ENCODE data around the gene ZSWIM5.
"Not testable (repeated sequence)": the region's sequence is repeated elsewhere in the genome, so short reads cannot be mapped to it uniquely, and the experiment has no call there.

The ZSWIM5 gene

GRCh38 chr1:45205910-45206721 is at the start of gene ZSWIM5:
TSS of gene ZSWIM5 (minus strand) at chr1:45206605. CDS start at chr1:45206350, 255 bp downstream.
- peak; percentile 63 for DNase-seq (ENCODE audit: low spot score)

DNA sequence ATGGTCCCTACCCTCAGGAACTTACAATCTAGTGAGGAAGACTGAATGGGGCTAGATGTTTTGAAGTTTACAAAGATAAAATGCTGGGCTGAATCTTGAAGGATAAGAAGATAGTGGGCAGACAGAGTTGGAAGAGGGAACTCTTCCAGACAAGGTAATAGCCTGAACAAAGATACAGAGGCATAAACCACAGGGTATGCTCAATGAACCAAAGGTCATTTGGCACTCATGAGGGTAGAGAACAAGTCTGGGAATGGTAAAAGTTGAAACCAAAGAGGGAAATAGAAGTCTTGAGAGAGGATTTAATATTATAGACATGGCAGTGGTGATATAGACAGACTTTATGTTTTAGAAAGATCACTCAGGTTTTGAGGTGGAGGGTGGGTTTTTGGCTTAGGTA is 48.1 kb upstream of the ZSWIM5 start:
- DNase-seq (ENCODE audit: low spot score): no peak

GRCh38 chr1:45250544-45250943 is 44.1 kb upstream of the ZSWIM5 start:
- no peak for DNase-seq (ENCODE audit: low spot score)

DNA sequence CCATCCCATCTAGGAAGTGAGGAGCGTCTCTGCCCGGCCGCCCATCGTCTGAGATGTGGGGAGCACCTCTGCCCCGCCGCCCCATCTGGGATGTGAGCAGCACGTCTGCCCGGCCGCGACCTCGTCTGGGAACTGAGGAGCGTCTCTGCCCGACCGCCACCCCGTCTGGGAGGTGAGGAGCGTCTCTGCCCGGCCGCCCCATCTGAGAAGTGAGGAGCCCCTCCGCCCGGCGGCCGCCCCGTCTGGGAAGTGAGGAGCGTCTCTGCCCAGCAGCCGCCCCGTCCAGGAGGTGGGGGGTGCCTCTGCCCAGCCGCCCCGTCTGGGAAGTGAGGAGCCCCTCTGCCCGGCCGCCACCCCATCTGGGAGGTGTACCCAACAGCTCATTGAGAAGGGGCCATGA is 41.6 kb upstream of the ZSWIM5 start:
- not testable (repeated sequence) for DNase-seq (ENCODE audit: low spot score)

- DNase-seq (ENCODE audit: low spot score): peak; percentile 1
These were observed 40.4 kb upstream of the ZSWIM5 start for GRCh38 chr1:45246760-45247159.

GRCh38 chr1:45246359-45246758 is 40.0 kb upstream of the ZSWIM5 start:
- DNase-seq (ENCODE audit: low spot score): not testable (repeated sequence)

DNA sequence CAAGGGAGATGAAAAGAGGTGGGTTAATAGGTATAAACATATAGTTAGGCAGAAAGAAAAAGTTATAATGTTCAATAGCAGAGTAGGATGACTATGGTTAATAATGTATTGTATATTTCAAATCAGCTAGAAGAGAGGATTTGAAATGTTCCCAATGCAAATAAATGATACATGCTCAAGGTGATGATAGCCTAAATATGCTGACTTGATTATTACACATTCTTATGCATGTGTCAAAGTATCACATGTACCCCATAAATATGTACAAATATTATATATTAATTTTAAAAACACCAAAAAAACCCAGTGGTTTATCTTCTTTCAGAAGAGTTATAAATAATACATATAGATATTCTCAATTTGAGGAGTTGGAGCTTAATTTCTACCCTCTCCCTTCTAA is 38.3 kb upstream of the ZSWIM5 start:
- no peak for DNase-seq (ENCODE audit: low spot score)

GRCh38 chr1:45243476-45244343 is 37.3 kb upstream of the ZSWIM5 start:
- no peak for DNase-seq (ENCODE audit: low spot score)

DNA sequence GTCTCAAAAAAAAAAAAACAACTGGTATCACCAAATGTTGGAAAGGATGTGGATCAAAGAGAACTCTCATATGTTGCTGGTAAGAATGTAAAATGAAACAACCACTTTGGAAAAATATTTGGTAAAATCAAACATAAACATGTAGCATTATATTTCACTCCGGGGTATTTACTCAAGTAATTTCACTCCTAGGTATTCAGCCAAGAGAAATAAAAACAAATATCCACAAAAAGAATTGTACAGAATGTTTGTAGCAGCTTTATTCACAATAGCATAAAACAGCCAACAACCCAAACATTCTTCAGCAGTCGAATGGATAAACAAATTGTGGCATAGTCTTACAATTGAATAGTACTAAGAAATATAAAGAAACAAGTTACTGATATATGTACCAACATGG is 32.4 kb upstream of the ZSWIM5 start:
- no peak for DNase-seq (ENCODE audit: low spot score)

GRCh38 chr1:45236136-45236535 is 29.7 kb upstream of the ZSWIM5 start:
- no peak for DNase-seq (ENCODE audit: low spot score)

DNA sequence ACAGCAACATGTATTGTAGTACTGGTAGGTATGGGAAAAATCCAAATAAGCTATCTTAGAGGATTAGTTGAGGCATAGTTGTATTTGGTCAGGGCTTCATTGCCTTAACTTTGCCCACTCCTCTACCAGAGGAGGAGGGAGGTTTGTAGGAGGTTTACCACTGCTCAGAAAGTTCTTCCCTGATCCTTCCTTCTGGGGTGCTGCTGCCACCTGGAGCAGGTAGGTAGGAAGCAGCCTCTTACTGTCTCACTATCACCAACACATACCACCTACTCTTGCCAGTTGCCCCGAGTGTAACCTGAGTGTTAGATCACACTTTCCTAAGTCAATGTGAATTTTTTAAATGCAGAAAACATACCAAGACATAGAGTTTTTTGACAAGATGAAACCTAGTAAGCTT is 24.1 kb upstream of the ZSWIM5 start:
- DNase-seq (ENCODE audit: low spot score): no peak

DNA sequence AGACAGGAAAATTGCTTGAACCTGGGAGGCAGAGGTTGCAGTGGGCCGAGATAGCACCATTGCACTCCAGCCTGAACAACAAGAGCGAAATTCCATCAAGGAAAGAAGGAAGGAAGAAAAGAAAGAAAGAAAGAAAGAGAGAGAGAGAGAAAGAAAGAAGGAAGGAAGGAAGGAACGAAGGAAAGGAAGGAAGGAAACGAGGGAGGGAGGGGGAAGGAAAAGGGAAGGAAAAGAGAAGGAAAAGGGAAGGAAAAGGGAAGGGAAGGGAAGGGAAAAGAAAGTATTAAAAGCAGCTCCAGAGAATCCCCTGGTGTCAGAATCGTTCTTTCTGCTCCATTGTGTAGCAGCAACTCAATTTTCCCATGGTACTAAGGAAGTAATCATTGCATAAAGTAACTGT is 19.2 kb upstream of the ZSWIM5 start:
- DNase-seq (ENCODE audit: low spot score): no peak

- DNase-seq (ENCODE audit: low spot score): not testable (repeated sequence)
These were observed 17.3 kb upstream of the ZSWIM5 start for GRCh38 chr1:45223710-45224109.

DNA sequence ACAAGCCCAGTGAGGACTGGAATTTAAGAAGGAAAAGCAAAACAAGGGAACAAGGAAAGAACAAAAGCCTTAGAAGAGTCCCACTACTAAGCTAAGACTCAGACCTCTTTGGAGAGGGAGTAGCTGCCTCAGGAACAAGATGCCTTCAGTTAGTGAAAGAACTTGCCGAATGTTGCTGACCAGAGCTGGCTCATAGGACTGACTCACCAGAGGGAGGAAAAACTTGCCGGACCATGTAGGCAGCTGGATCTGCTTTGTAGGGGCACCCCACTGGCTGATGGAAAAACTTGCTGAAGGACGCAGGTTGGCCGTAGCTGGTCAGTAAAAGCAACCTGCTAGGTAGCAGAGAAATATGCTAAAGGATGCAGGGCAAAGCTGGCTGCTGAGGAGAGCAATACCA is 15.3 kb upstream of the ZSWIM5 start:
- DNase-seq (ENCODE audit: low spot score): no peak

GRCh38 chr1:45216861-45217260 is 10.5 kb upstream of the ZSWIM5 start:
- no peak for DNase-seq (ENCODE audit: low spot score)

DNA sequence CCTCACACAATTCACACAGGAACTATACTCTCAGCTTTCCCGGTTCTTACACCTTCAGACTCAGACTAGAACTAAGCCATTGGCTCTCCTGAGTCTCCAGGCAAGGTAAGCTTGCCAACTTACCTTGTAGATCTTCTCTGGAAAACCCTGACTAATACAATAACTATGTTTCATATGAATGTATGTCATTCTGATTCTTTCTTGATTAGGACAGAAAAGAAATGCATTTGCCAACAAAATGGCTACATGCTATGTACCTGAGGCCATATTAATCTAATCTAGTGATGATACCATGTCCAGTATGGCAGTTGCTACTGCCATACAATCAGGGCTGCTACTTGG is 9.8 kb upstream of the ZSWIM5 start:
- no peak for DNase-seq (ENCODE audit: low spot score)

DNA sequence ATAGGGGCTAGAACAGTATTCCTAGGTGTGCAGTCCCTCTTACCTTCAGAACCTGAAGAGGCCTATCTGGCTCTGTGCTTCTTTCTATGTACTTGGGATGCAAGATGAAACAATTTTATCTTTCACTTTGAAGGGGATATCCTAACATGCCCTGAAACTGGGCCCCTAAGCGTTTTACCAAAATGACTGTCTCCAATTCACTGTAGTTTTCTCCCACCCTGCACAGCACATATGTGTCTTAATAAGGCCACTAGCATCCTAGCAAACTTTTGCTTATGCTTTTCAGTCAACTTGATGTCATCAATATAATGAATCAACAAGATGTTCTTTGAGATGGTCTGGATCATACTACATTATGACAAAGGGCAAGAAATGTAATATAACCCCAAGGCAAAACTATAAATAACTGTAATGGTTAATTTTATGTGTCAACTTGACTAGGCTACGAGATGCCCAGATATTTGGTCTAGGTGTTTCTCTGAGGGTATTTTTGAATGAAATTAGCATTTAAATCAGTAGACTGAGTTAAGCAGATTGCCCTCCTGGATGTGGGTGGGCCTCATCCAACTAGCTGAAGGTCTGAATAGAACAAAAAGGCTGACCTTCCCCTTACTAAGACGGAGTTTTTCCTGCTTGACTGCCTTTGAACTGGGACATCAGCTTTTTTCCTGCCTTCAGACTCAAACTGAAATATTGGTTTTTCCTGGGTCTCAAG is 9.2 kb upstream of the ZSWIM5 start:
- no peak for DNase-seq (ENCODE audit: low spot score)

DNA sequence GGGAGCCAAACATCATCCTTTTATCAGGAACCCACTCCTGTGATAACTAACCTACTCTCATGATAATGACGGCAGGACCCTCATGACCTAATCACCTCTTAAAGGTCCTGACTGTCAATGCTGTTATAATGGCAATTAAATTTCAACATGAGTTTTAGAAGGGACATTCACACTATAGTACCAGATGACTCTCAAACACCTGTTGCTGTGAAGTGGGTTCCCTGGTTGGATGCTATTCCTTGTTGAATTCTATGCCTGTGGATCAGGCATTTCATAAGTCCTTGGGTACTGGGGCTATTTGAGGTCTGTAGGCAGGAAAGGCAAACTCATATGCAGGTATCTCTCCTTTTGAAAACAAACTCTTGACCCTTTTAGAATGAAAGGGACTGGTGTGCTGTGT is 7.5 kb upstream of the ZSWIM5 start:
- no peak for DNase-seq (ENCODE audit: low spot score)

- no peak for DNase-seq (ENCODE audit: low spot score)
These were observed 4.7 kb upstream of the ZSWIM5 start for GRCh38 chr1:45211076-45211475.

DNA sequence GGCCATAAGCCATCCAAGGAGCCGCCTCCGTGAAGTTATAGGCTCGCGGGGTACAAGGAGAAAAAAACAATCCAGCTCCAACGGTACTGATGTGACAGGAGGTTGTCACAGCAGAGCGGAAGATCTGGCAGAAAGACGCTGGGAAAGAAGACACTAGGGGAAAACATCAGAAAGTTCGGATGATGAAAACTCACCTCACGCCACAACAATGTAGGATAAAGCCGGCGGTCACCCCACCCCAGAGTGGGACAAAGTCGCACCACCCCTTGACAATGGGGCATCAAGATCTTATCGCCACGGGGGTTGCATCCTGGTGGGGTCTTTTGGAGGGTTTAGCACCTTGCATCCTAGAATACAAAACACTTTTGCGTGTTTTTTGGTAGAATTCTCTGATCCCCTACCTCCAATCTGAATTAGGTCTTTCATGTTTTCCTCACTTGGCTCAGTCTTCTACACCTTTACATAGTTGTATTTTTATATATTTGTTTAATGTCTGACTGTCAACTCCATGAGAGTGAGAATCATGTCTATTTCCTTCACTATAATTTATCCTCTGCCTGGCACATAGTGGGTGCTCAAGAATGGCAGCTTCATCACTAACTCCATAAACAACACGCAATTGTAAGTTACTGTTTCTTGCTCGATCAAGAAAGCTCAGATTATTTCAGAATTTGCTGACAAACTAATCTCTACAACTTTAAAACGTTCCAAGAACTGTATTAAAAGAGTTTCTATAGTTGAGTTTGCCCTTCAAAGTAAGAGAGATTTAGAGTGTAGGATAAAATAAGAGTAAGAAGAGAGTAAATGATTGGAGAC is 611 bp upstream of the ZSWIM5 start:
- DNase-seq (ENCODE audit: low spot score): peak; percentile 4

DNA sequence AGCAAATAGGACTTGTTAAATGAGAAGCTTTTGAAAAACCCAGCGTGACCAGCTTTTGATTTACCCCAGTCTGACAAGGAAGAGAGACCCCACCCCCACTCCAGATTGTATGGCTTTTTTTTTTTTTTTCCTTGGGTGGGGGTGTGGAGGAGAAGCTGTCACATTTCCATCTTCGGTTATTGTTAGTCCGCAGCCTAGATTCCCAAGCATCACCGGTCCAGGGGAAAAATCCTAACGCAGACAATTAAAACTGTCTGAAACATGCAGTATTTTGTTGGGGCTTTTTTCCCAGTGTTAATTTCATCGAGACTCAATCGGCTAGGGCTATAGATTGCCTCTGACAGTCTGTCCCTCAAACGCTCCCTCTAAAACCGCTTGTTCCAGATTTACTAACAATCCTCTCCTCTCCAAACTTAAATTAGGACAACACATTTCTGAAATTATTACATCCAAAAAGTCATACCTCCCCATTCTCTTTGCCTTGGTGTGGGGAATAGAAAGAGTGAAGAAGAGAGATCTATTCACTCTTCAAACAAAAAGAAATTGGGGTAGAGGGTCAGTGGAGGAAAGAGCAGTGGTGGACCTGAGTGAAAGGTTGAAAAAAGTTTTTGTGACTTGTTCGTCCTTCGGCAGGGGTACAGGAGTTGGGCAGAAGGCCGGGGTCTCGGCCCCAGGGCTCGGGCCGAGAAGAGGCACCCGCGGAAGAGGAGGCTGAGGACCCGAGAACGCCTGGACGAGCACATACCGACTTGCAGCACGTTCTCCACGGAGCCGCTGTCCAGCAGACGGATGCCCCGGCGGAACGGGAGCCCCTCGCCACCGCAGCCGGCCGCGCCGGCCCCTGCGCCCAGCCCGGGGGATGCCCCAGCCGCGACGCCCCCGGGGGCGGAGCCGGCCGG is 1.1 kb downstream of the ZSWIM5 start:
- DNase-seq (ENCODE audit: low spot score): no peak

Data from CD4-positive, alpha-beta T cell treated with Interleukin-15 for 4 hours (primary cell).